Cardiac muscle cell (in vitro differentiated cells and primary cell): ENCODE results near the gene MED25. TPM values are rescaled to one million over a fixed set of nuclear protein-coding genes. Genes with fewer than 3 reads are reported as not detected.

Source experiments
- DNase-seq, 2 donors: peaks; one replicate each; pipeline versions ENCODE4 v3.0.0 to v3.0.0-alpha.2; 2010 to 2017; ENCODE audit warnings: low read depth in 1 of 2, low spot score in 1 of 2
- H3K27ac ChIP-seq: fragments of 200-600 bp; sonication (generic); 2 replicates; pipeline ENCODE4 v1.5.1; 2016
- H3K27me3 ChIP-seq: fragments of 200-600 bp; sonication (generic); 2 replicates; pipeline ENCODE4 v1.6.0; 2016; ENCODE audit warnings: control low read depth
- H3K36me3 ChIP-seq: fragments of 200-600 bp; sonication (generic); 2 replicates; pipeline ENCODE4 v1.5.1; 2016; ENCODE audit warnings: control low read depth
- H3K4me1 ChIP-seq: fragments of 200-600 bp; sonication (generic); 2 replicates; pipeline ENCODE4 v1.8.1; 2017; ENCODE audit warnings: low read depth, mild to moderate bottlenecking, mixed run types
- H3K4me3 ChIP-seq: fragments of 200-600 bp; sonication (generic); 2 replicates; pipeline ENCODE4 v1.5.1; 2016; ENCODE audit warnings: mild to moderate bottlenecking
- H3K9me3 ChIP-seq: fragments of 200-600 bp; sonication (generic); 2 replicates; pipeline ENCODE4 v1.5.1; 2017; ENCODE audit warnings: low read depth, mild to moderate bottlenecking, control low read depth
- CTCF ChIP-seq: IDR thresholded peaks from 2 replicates; pipeline ENCODE4 v1.5.1; 2012; ENCODE audit warnings: low read depth, mild to moderate bottlenecking, low read length
- polyA plus RNA-seq: library from polyadenylated mRNA; unstranded; fragments of >200 nt; fragmentation: Nextera tagmentation; extraction: Ambion mirVana; gene quantifications from 2 replicates; pipeline ENCODE4 v1.2.1, GENCODE V29; 2016
- total RNA-seq: library from RNA; depleted of rRNA; stranded (reverse); fragments of >200 nt; gene quantifications from 2 replicates; pipeline ENCODE4 v1.2.3, GENCODE V29; 2016

Gene MED25
- total and polyA plus RNA-seq, 2 experiments from 2014 or later, result 69.9 to 83.7 TPM

DNA sequence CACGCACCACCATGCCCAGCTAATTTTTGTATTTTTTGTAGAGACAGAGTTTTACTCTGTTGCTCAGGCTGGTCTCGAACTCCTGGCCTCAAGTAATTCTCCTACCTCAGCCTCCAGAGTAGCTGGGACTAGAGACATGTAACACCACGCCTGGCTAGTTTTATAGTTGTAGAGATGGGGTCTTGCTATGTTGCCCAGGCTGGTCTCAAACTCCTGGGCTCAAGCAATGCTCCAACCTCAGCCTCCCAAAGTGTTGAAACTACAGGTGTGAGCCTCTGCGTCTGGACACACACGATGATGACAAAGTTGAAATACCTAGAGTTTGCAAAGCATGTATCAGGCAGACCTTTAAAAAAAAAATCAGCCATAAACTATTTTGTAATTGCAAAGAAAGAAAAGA is 28.3 kb downstream of the MED25 start:
- no peak overlapping the region for H3K27ac ChIP-seq
- H3K9me3 ChIP-seq, result no peaks in the 10 kb centered on the region
- no peak for TF ChIP-seq CTCF

DNA sequence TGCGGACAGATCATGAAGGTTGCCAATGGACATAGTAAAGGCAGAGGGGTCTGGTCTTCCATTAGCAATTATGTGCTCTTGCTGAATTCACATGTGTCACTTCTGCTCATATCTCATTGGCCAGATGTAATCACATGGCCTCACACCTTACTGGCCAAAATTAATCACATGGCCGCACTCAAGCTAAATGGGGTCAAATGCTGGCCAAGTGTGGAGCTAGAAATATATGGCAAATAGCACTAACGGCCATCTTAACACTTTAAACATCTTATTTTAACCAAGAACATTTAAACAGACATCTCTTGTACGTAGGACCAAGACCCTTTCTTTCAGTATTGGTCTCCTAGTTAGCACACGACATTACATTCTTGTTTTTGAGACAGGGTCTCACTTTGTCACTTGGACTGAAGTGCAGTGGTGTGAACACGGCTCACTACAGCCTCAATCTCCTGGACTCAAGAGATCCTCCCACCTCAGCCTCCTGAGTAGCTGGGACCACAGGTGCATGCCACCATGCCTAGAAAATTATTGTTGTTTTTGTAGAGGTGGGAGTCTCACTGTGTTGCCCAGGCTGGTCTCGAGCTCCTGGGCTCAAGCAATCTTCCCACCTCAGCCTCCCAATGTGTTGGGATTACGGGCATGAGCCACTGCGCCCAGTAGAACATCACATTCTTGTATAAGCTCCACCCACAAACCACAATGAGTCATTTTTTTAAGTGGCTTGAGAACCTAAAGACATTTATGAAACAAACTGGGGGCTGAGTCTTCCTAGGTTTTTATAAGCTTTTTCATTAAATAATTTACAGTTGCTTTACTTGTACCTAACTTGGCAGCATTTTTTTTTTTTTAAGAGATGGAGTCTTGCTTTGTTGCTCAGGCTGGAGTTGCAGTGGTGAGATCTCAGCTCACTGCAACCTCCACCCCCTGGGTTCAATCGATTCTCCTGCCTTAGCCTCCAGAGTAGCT is 29.9 kb downstream of the MED25 start:
- peaks cover 10% of the 10 kb centered on the region for H3K4me1 ChIP-seq
- no peak overlapping the region for H3K4me3 ChIP-seq
- H3K9me3 ChIP-seq, result no peaks in the 10 kb centered on the region
- no peaks in the 10 kb centered on the region for H3K36me3 ChIP-seq
- no peaks in the 10 kb centered on the region for H3K27me3 ChIP-seq
- TF ChIP-seq CTCF, result no peak
- DNase-seq, result peak in 1 of 2 donors; percentile 90
- no peak overlapping the region for H3K27ac ChIP-seq

More for the DNA sequence above, 28.3 kb downstream of the MED25 start:
- DNase-seq, result no peak
- Histone ChIP-seq H3K4me1 (no peaks in the 10 kb centered on the region), H3K4me3 (no peak overlapping the region), H3K27me3 (no peaks in the 10 kb centered on the region), H3K36me3 (no peaks in the 10 kb centered on the region)

- no peak for TF ChIP-seq CTCF
- no peaks in the 10 kb centered on the region for H3K9me3 ChIP-seq
- DNase-seq, result no peak
- no peak overlapping the region for H3K4me3 ChIP-seq
- no peak overlapping the region for H3K27ac ChIP-seq
- H3K27me3 ChIP-seq, result no peaks in the 10 kb centered on the region
- H3K36me3 ChIP-seq, result no peaks in the 10 kb centered on the region
- H3K4me1 ChIP-seq, result peaks cover 10% of the 10 kb centered on the region
Observed at GRCh38 chr19:49848938-49849337, 30.8 kb downstream of the MED25 start.

DNA sequence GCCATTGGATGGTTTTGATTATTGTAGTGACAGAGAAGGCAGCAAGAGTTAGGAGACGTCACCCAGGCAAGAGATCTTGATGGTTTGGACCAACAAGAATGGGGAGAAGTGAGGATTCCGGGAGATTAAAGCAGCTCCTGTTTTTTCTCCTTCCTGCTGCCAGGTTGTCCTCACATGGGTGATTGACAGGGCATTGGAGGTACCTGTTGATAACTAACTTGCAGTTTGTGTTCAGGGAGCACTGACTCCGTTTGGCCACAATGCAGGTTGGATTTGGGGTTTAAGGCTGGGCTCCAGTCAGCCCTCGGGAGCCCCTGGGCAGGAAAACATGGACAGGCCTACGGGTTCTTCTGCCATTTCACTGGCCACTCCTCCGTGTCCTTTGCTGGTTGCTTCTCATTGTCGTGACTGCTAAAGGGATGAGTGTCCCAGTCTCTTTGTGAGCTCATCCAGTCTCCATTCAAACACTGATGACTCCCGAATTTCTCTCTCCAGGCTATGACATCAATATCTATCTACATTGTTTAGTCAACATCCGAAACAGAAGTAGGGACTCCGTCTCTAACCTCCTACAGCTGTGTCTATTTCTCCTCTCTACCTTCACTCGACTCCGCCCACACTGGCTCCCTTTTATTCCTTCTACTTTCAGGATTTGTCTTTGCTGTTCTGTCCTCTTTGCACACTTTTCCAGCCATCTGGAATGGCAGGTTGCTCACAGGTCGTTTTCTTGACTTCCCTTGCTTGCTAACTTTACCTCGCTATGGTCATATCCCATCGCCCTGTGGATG is 31.5 kb downstream of the MED25 start:
- peaks cover 3% of the 10 kb centered on the region for H3K36me3 ChIP-seq
- TF ChIP-seq CTCF, result no peak
- DNase-seq, result no peak
- peak overlapping the region; percentile 79 for H3K4me3 ChIP-seq
- H3K27ac ChIP-seq, result peak overlapping the region; percentile 97
- no peaks in the 10 kb centered on the region for H3K27me3 ChIP-seq
- no peaks in the 10 kb centered on the region for H3K9me3 ChIP-seq
- H3K4me1 ChIP-seq, result peaks cover 10% of the 10 kb centered on the region

- peak overlapping the region; percentile 97 for H3K27ac ChIP-seq
- no peak for DNase-seq
- H3K9me3 ChIP-seq, result no peaks in the 10 kb centered on the region
- peak overlapping the region; percentile 79 for H3K4me3 ChIP-seq
- peaks cover 10% of the 10 kb centered on the region for H3K4me1 ChIP-seq
- no peaks in the 10 kb centered on the region for H3K27me3 ChIP-seq
- H3K36me3 ChIP-seq, result peaks cover 8% of the 10 kb centered on the region
- TF ChIP-seq CTCF, result no peak
Observed at GRCh38 chr19:49850221-49850486, 32.1 kb downstream of the MED25 start.
